WTC11 (cell line): ENCODE measurements around the gene SEBOX. TPM values are rescaled to one million over a fixed set of nuclear protein-coding genes. Genes with fewer than 3 reads are reported as not detected.

Experiments used
- ATAC-seq: fragments of 200-7000 bp; cut with Tn5 transposase; 2 replicates; pipeline ENCODE4 v1.10.0; 2021; ENCODE audit warnings: mild to moderate bottlenecking, moderate library complexity
- CTCF ChIA-PET: fragments of 300-600 bp; sonication (Branson Sonifier 250); formaldehyde crosslinking; loops from one replicate; lab custom pipeline; 2021; ENCODE audit warnings: antibody characterized with exemption; lab: Charles Lee
- POLR2A ChIA-PET: fragments of 350-600 bp; sonication (Branson Sonifier 250); formaldehyde crosslinking; loops from one replicate; lab custom pipeline; 2021; ENCODE audit warnings: antibody characterized with exemption; lab: Charles Lee
- DNase-seq: peaks from one replicate; pipeline ENCODE4 v3.0.0; 2021; ENCODE audit warnings: low spot score
- H3K27ac Mint-ChIP-seq: 2 replicates; pipeline ENCODE4 v1.8.0; 2021; ENCODE audit warnings: mixed read lengths
- H3K27me3 Mint-ChIP-seq: 2 replicates; pipeline ENCODE4 v1.8.0; 2021; ENCODE audit warnings: low read depth, mild to moderate bottlenecking, moderate library complexity, mixed read lengths
- H3K36me3 Mint-ChIP-seq: 2 replicates; pipeline ENCODE4 v1.8.0; 2021; ENCODE audit warnings: mixed read lengths
- H3K4me1 Mint-ChIP-seq: 2 replicates; pipeline ENCODE4 v1.8.0; 2022; ENCODE audit warnings: mixed read lengths
- H3K4me3 Mint-ChIP-seq: 2 replicates; pipeline ENCODE4 v1.8.0; 2021; ENCODE audit warnings: mild to moderate bottlenecking, moderate library complexity, mixed read lengths
- H3K9me3 Mint-ChIP-seq: 2 replicates; pipeline ENCODE4 v1.8.0; 2021; ENCODE audit warnings: mixed read lengths
- AFF4 ChIP-seq: sonication (generic); formaldehyde crosslinking; IDR thresholded peaks from 2 replicates; pipeline ENCODE4 v1.8.1; 2023; ENCODE audit warnings: mild to moderate bottlenecking, missing genetic modification reagents, borderline replicate concordance
- AR ChIP-seq: fragments of 250-450 bp; sonication (Bioruptor Pico); IDR thresholded peaks from 2 replicates; pipeline ENCODE4 v1.9.0; 2021; ENCODE audit warnings: mild to moderate bottlenecking
- CREB1 ChIP-seq: sonication (generic); formaldehyde crosslinking; IDR thresholded peaks from 2 replicates; pipeline ENCODE4 v1.8.0; 2023; ENCODE audit warnings: mild to moderate bottlenecking, missing genetic modification reagents
- EMX1 ChIP-seq: fragments of 250-450 bp; sonication (Bioruptor Pico); IDR thresholded peaks from 2 replicates; pipeline ENCODE4 v1.8.0; 2021; ENCODE audit warnings: mild to moderate bottlenecking
- FOXP1 ChIP-seq: sonication (generic); formaldehyde crosslinking; IDR thresholded peaks from 2 replicates; pipeline ENCODE4 v1.8.0; 2022; ENCODE audit warnings: missing genetic modification reagents, mild to moderate bottlenecking, moderate library complexity, borderline replicate concordance
- IRF1 ChIP-seq: sonication (generic); formaldehyde crosslinking; IDR thresholded peaks from 2 replicates; pipeline ENCODE4 v1.8.0; 2023; ENCODE audit warnings: missing genetic modification reagents
- MLX ChIP-seq: sonication (generic); formaldehyde crosslinking; IDR thresholded peaks from 2 replicates; pipeline ENCODE4 v1.8.1; 2023; ENCODE audit warnings: mild to moderate bottlenecking, missing genetic modification reagents, moderate library complexity
- NR2C2 ChIP-seq: sonication (generic); formaldehyde crosslinking; IDR thresholded peaks from 2 replicates; pipeline ENCODE4 v1.8.0; 2022; ENCODE audit warnings: mild to moderate bottlenecking, missing genetic modification reagents
- RELA ChIP-seq: sonication (generic); formaldehyde crosslinking; IDR thresholded peaks from 2 replicates; pipeline ENCODE4 v1.8.1; 2022; ENCODE audit warnings: missing genetic modification reagents, mild to moderate bottlenecking, borderline replicate concordance
- SP1 ChIP-seq: sonication (generic); formaldehyde crosslinking; conservative IDR thresholded peaks from 2 replicates; pipeline ENCODE4 v1.8.1; 2022; ENCODE audit warnings: missing genetic modification reagents
- STAT6 ChIP-seq: sonication (generic); formaldehyde crosslinking; conservative IDR thresholded peaks from 2 replicates; pipeline ENCODE4 v1.8.1; 2023; ENCODE audit warnings: mild to moderate bottlenecking, low read depth, missing genetic modification reagents, moderate library complexity
- TCF7 ChIP-seq: sonication (generic); formaldehyde crosslinking; IDR thresholded peaks from 2 replicates; pipeline ENCODE4 v1.8.0; 2022; ENCODE audit warnings: mild to moderate bottlenecking, low read depth, missing genetic modification reagents, moderate library complexity
- TP53 ChIP-seq: sonication (generic); formaldehyde crosslinking; IDR thresholded peaks from 2 replicates; pipeline ENCODE4 v1.8.1; 2023; ENCODE audit warnings: mild to moderate bottlenecking, missing genetic modification reagents
- USF2 ChIP-seq: sonication (generic); formaldehyde crosslinking; IDR thresholded peaks from 2 replicates; pipeline ENCODE4 v1.8.1; 2023; ENCODE audit warnings: mild to moderate bottlenecking, missing genetic modification reagents, moderate library complexity
- ZNF317 ChIP-seq: sonication (generic); formaldehyde crosslinking; IDR thresholded peaks from 2 replicates; pipeline ENCODE4 v1.8.1; 2023; ENCODE audit warnings: low read depth, mild to moderate bottlenecking, moderate library complexity, missing genetic modification reagents, borderline replicate concordance
- ZNF512 ChIP-seq: sonication (generic); formaldehyde crosslinking; IDR thresholded peaks from 2 replicates; pipeline ENCODE4 v1.8.1; 2022; ENCODE audit warnings: missing genetic modification reagents, borderline replicate concordance
- ZSCAN18 ChIP-seq: fragments of 250-450 bp; sonication (Bioruptor Pico); IDR thresholded peaks from 2 replicates; pipeline ENCODE4 v2.1.2; 2022; ENCODE audit warnings: mild to moderate bottlenecking, moderate library complexity
- total RNA-seq: library from RNA; stranded (reverse); gene quantifications from 3 replicates; pipeline ENCODE4 v1.2.3, GENCODE V29; 2021

The SEBOX gene
- total RNA-seq, 1 experiment from 2014 or later = not detected

GRCh38 chr17:28327031-28327607, 37.9 kb downstream of the SEBOX start:
- Mint-ChIP-seq H3K9me3 (no peaks in the 10 kb centered on the region), H3K27me3 (no peaks in the 10 kb centered on the region), H3K36me3 (peaks cover 37% of the 10 kb centered on the region), H3K4me3 (no peak overlapping the region), H3K27ac (no peak overlapping the region), H3K4me1 (peaks cover 9% of the 10 kb centered on the region)
- no peak for DNase-seq
- POLR2A ChIA-PET = no interaction called here
- CTCF ChIA-PET = no interaction called here
- TF ChIP-seq NR2C2 (CRISPR knock-in tag) (no peak), USF2 (CRISPR knock-in tag) (no peak), ZSCAN18 (no peak), AFF4 (CRISPR knock-in tag) (no peak), CREB1 (no peak), TP53 (CRISPR knock-in tag) (no peak), AR (CRISPR knock-in tag) (no peak), SP1 (CRISPR knock-in tag) (no peak), EMX1 (no peak), IRF1 (no peak), MLX (no peak), STAT6 (CRISPR knock-in tag) (no peak), RELA (no peak), FOXP1 (no peak), ZNF512 (CRISPR knock-in tag) (no peak), ZNF317 (CRISPR knock-in tag) (no peak), TCF7 (CRISPR knock-in tag) (no peak)
- no peak for ATAC-seq
